SIG-M5 treated with dmso at 0.1 percent for 504 hours (cell line): ENCODE results near the gene VSTM2L.

Experiments used
- DNase-seq: peaks from one replicate; lab custom pipeline; 2025; ENCODE audit not compliant: unreplicated experiment; lab: John Stamatoyannopoulos, UW

VSTM2L gene

DNA sequence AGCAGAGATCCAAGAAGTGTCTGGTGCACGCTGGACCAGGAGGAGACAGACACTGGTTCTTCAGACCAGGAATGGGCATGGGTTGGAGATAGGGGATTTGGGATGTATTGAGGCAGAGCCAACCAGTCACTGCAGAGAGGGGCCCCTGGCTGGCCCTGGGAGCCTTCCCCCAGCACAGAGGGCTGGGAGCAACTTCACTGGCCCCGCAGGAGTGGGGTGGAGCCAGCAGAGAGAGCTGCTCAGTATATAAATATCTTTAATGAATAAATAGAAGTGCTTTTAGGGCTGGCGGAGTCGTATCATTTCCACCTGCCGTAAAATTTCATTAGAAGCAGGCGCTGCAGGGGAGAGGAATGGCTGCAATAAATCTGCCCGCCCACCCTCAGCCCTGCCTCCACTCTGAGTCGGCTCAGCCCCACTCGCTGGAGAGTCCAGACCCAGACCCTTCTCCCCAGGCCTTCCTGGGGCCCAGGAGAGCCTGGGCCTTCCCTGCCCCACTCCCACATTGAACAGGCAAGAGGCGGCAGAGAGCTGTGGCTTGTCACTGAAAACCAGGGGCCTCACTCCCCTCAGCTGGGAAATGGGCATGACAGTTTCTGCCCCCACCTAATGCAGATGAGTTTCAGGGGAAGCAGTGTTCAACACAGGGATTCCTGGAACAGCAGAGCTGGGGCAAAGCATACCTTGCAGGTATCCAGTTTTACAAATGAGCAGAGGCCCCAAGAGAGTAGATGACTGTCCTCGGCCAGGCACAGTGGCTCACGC is 23.9 kb upstream of the VSTM2L start:
- no peak for DNase-seq

DNA sequence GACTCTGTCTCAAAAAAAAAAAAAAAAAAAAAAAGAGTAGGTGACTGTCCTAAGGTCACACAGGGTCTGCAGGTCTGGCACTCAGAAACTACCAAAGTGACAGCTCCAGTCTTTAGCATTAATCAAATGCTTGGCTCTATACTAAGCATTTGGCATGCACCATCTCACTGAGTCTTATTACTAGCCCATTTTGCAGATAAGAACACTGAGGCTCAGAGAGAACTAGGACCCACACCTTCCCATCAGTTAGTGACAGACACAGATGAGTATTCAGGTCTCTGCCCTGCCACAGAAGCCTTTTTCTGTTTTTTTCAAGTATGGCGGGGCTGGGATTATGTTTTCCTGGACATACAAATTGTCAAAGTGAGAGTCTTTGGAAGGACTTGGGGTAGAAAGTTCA is 23.1 kb upstream of the VSTM2L start:
- no peak for DNase-seq

DNA sequence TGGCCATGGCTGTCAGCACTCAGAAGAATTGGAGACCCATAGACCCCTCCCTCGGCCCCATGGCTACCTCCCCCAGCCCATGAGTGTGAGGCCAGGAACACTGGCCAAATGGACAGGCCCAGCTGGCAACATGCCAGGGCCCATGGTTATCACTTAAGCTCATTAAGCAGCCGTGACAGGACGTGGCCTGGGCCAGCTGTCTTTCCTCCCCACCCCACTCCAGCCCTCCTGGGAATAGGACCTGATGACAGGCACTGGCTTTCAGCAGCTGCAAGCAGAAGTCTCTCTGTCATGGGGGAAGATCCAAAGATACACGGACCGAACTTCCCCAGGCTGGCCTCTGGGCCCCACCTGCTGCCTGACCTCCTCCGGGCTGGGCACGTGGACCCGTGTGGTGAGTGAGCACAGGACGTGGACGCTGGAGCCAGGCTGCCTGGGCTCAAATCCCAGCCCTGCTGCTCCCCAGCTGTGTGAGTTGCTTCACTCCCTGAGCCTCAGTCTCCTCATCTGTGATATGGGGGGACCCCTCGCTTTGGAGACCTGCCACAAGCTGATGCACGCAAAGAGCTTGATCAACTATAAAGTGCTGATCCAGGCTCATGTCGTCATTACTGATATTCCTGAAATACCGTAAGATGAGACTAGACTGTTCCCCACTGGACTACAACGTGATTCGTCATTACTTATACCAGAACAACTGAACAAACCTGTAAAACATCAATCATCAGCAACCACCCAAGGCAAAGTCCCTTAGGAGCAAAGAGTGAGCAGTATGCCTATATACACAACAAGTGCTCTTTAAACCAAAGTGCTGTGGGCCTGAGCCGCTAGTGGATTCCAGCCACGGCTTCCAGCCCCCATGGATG is 22.0 kb upstream of the VSTM2L start:
- no peak for DNase-seq

- no peak for DNase-seq
Observed at GRCh38 chr20:37881601-37882343, 21.2 kb upstream of the VSTM2L start.

DNA sequence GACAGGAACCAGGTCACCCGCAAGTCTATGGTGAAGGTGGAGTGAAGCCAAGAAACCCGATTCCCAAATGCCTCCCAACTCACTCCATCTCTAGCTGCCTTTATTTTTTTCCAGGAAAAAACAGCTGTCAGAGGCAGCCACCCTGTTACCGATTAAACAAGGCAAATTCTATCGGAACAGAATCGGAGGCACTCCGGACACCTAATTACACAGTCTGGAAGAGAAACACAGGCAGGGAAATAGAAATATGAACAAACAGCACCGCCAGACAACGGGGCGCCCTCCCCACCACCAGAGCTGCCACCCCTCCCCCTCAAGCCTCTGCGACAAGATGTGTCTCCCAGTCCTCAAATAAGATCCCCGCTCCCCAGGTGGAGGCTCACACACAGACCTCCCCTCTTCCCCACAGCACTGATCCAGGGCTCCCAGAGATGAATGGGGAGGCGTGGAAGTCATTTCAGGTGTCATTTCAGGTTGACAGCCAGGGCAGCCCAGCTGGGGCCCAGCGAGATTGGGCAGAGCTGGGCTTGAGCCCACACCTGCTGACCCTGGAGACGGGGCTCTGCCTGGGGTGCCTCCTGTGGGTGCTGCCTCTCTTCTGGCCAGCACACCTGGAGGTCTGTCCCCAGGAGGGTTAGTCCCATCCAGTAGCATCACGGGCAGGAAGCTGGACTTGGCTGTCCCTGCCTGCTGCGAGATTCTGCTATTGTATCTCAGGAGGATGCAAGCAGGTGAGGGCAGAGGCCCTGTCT is 19.8 kb upstream of the VSTM2L start:
- DNase-seq = no peak

DNA sequence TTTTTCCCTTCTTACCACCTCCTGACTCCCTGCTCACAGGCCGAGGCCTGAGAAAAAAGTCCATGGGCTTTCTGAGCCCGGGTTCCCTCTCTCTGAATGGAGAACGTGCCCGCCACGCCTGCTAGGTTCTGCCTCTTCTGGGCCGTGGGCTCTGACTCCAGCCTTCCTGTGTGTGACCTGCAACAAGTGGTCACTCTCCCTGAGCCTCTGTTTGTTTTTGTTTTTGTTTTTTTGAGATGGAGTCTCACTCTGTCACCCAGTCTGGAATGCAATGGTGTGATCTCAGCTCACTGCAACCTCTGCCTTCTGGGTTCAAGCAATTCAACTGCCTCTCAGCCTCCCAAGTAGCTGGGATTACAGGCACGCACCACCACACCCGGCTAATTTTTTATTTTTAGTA is 17.9 kb upstream of the VSTM2L start:
- DNase-seq = no peak

DNA sequence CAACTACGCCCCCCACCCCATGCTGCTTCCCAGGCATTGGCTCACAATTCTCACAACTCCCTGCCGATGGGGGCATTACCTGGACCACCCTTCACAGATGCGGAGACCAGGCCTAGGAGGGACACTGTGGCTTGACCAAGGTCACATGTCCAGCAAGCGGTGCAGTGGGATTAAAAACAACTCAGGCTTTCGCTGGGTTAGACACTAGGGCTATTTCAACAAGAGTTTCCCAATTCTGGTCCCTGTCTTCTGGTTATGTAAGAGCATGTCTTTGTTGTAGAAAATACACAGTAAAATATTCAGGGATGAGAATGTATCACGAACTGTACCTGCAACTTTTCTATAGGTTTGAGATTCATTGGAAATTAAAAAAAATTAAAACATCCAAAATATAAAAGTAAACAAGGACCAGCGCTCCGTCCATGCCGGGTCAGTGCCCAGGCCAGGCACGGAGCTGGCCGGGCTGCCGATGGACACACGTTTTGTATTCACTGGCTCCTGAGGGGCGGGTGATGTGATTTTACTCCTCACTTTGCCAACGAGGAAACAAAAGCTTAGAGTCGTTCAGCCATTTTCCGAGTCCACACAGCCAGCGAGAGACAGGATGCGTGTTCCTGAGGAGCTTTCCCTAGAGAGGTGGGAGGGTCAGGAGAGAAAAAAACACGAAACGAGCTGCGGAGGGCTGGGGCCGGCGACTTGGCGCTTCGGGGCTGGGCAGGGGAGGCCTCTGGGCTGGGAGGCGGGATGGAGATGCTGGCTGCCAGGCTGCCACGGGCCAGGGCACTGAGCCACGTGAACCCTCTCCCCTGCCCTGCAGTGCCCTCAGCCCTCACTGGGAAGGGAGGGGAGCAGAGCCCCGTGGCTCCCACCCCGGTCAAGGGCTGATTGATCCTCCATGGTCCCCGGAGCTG is 17.1 kb upstream of the VSTM2L start:
- no peak for DNase-seq

- DNase-seq = no peak
Observed at GRCh38 chr20:37886851-37887297, 16.1 kb upstream of the VSTM2L start.

DNA sequence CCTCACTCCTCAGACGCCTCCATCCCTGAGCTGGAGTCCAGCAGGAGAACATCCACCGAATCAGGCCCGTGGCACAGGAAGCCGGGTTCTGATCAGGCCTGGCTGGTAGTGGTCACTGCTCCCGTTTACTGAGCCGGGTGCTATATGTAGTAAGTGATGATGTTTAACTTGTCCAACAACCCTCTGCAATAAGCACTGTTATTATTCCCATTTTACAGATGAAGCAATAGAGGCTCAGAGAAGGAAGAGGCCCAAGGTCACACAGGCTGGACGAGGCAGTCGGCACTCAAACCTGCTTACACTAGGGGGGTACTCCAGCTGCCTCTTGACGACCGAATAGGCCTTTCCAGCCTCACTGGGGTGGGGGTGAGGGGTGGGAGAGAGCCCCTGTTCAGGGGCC is 14.3 kb upstream of the VSTM2L start:
- DNase-seq = no peak

GRCh38 chr20:37890108-37890507 is 12.8 kb upstream of the VSTM2L start:
- DNase-seq = no peak

GRCh38 chr20:37890643-37891042 is 12.3 kb upstream of the VSTM2L start:
- no peak for DNase-seq

DNA sequence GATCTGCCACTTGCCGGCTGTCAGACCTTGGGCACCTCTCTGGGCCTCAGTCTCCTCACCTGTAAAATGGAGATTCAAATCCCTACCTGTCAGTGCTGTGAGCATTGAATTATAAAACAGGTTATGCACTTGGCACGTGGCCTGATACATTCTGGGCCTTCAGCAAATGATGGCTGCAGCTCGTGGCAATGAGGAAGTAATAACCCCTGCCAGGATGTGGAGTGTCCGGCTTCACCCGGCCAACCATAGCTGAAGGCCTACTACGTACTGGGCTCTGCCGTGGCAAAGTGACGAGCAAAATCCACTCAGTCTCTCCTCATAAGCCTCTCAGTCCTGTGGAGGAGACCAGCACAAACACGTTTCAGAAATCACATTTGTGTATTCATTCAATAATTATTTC is 10.9 kb upstream of the VSTM2L start:
- DNase-seq = no peak

DNA sequence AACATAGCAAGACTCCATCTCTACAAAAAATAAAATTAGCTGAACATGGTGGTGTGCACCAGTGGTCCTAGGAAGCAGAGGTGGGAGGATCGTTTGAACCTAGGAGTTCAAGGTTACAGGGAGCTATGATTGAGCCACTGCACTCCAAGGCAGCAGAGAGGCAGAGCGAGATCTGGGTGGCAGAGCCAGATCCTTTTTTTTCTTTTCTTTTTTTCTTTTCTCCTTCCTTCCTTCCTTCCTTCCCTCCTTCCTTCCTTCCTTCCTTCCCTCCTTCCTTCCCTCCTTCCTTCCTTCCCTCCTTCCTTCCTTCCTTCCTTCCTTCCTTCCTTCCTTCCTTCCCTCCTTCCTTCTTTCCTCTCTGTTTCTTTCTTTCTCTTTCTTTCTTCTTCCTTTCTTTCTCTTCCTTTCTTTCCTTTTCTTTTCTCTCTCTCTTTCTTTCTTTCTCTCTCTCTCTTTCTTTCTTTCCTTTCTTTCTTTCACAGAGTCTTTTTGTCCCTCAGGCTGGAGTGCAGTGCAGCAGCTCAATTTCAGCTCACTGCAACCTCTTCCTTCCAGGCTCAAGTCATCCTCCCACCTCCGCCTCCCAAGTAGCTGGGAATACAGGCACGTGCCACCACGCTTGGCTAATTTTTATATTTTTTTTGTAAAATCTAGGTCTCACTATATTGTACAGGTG is 9.2 kb upstream of the VSTM2L start:
- DNase-seq = no peak

GRCh38 chr20:37894454-37894853 is 8.5 kb upstream of the VSTM2L start:
- no peak for DNase-seq

GRCh38 chr20:37895166-37895565 is 7.8 kb upstream of the VSTM2L start:
- no peak for DNase-seq

GRCh38 chr20:37896932-37897548 is 5.9 kb upstream of the VSTM2L start:
- no peak for DNase-seq

- no peak for DNase-seq
Observed at GRCh38 chr20:37898233-37899104, 4.5 kb upstream of the VSTM2L start.
